Mononuclear cell (primary cell): ENCODE measurements around the gene PHACTR2. TPM values are rescaled to one million over a fixed set of nuclear protein-coding genes. Genes with fewer than 3 reads are reported as not detected.
A peak's percentile ranks its signal among the peaks of the same experiment; 100 is the strongest.

Experiments
- H3K27me3 ChIP-seq: 2 replicates; pipeline ENCODE4 v1.6.0; 2011; ENCODE audit warnings: low read length, control low read depth; ENCODE audit not compliant: insufficient read depth
- H3K4me1 ChIP-seq: 2 replicates; pipeline ENCODE4 v1.5.1; 2011; ENCODE audit warnings: mild to moderate bottlenecking, low read length, control low read depth; ENCODE audit not compliant: insufficient read depth
- H3K4me3 ChIP-seq: 2 replicates; pipeline ENCODE4 v1.5.1; 2011; ENCODE audit warnings: mild to moderate bottlenecking, low read length, moderate library complexity
- H3K9me3 ChIP-seq: 2 replicates; pipeline ENCODE4 v1.5.1; 2011; ENCODE audit warnings: low read depth, mild to moderate bottlenecking, control low read depth, low read length
- total RNA-seq: library from RNA; depleted of rRNA; stranded (reverse); fragments of >200 nt; gene quantifications from one replicate; pipeline ENCODE4 v1.2.3, GENCODE V29; 2012

Gene PHACTR2
- total RNA-seq, 1 donor, result 30.0 TPM

DNA sequence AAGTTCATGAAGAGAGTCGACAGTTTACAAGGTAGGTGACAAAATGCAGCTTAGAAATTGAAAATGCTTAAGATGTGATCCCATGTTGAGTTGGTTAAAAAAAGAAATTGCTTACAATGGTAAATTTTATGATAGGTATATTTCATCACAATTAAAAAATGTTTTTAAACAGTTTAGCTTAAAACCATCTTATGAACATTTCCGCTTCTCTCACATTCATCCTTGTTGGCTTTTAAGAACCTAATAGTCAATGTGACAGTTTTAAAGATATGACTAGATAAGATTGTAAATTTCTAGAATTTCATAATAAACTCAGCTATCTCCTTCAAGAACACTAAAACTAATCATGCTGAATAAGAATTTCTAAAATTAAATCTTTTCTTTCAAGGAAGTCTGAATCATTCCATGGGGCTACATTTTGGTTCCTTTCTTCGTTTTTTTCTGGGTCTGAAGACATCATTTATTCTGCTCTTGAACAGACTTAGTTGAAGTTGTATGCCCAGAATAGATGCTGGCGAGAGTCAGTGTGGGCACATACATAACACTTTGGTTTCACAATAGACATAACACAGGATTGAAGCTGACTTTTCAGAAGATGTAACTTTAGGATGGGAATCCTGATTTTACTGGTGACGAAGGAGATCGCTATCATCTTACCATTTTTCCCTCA lies 129.5 kb downstream of the PHACTR2 start:
- no peak overlapping the region for H3K4me3 ChIP-seq
- H3K9me3 ChIP-seq, result no peaks in the 10 kb centered on the region
- H3K4me1 ChIP-seq, result peaks cover 26% of the 10 kb centered on the region

DNA sequence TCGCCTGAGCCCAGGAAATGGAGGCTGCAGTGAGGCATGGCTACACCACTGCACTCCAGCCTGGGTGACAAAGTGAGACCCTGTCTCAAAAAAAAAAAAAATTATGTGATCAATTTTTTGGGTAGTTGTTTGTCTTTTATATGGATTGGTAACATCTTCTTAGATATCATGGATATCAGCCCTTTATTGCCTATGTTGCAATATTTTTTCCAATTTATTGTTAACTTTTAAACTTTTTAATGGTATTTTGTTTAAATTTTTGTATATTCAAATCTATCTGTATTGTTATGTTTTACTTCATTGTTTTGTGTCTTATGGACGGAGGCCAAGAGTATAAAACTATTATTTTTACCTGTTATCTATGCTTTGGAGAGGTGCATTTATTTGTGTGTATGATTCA lies 133.0 kb downstream of the PHACTR2 start:
- no peaks in the 10 kb centered on the region for H3K9me3 ChIP-seq
- H3K27me3 ChIP-seq, result no peaks in the 10 kb centered on the region
- no peak overlapping the region for H3K4me3 ChIP-seq
- peaks cover 22% of the 10 kb centered on the region for H3K4me1 ChIP-seq

More for the DNA sequence above, 129.5 kb downstream of the PHACTR2 start:
- H3K27me3 ChIP-seq, result no peaks in the 10 kb centered on the region

DNA sequence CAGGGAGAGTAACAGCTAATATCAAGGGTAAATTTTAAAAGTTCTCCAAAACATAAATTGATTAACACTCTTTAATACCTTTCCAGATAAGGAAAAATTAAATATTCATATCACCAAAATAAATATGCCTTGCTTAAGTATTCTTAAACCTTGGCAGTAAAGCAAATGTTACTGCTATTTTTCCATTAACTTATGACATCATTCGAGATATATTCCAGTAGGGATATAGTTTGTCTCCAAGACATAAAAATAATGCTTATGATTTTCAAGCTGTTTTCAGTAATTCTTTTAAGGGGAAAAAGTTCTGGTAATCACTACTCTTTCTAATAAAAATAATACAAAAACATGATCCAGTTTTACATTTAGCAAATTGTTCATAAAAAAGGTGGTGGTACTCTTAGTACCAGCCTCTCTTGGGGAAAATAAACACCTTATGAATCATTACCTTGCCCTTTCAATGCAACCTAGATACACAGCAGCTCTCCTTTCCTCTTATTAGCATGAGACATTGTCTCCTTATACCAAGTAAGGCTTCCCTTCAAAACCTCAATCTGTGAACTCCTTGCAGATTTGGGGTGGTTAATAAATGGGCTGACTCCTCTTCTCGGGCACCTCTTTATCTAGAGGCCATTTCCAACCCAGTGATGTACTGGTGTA lies 133.9 kb downstream of the PHACTR2 start:
- no peaks in the 10 kb centered on the region for H3K27me3 ChIP-seq
- H3K9me3 ChIP-seq, result no peaks in the 10 kb centered on the region
- H3K4me3 ChIP-seq, result no peak overlapping the region
- peaks cover 14% of the 10 kb centered on the region for H3K4me1 ChIP-seq

DNA sequence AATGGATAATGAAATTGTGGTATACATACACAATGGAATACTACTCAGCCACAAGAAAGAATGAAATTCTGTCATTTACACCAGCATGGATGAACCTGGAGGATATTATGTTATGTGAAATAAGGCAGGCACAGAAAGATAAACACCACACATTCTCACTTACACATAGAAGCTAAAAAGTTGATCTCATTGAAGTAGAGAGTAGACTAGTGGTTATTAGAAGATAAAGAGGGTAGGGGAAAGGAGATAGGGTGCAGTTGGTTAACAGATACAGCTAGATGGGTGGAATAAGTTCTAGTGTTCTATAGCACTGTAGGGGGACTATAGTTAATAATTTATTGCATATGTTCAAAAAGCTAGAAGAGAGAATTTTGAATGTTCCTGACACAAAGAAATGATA lies 139.9 kb downstream of the PHACTR2 start:
- H3K4me1 ChIP-seq, result no peaks in the 10 kb centered on the region
- no peaks in the 10 kb centered on the region for H3K9me3 ChIP-seq
- H3K27me3 ChIP-seq, result no peaks in the 10 kb centered on the region
- H3K4me3 ChIP-seq, result no peak overlapping the region

DNA sequence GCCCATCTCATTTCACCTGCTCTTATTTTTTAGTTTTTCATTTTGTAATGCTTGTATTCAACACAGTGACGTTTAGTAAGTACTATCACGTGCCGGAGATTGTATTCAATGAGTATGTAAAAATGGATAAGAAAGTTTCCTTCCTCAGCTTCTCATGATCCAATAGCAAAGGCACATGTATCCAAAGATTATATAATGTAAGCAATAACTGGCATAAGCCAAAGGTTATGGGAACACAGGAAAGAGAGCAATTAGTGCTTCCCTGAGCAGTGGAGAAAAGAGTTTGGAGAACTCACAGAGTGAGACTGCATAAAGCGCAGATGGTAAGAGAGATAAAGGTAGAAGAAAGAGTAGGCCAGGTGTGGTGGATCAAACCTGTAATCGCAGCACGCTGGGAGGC lies 143.6 kb downstream of the PHACTR2 start:
- Histone ChIP-seq H3K4me3 (no peak overlapping the region), H3K4me1 (no peaks in the 10 kb centered on the region), H3K9me3 (no peaks in the 10 kb centered on the region), H3K27me3 (no peaks in the 10 kb centered on the region)

DNA sequence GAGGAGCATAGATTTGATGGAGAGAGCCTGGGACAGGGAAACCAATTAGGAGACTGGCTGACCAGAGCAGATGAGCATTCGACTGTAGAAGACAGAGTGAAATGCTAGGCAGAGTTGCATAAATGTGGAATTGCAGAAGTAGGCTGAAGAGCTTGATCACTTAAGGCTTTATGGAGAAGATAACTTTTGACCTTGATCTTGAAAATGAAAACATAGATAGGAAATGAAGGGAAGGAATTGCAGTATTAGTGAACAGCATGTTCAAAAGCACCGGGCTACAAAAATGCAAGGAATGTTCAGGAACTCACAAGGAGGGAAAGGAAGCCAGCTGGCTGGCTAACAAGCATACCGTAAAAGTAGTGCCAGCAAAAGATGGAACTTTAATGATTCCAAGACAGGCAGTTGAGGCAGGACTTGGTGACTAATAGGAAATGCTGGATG lies 144.8 kb downstream of the PHACTR2 start:
- no peak overlapping the region for H3K4me3 ChIP-seq
- no peaks in the 10 kb centered on the region for H3K9me3 ChIP-seq
- H3K27me3 ChIP-seq, result no peaks in the 10 kb centered on the region
- H3K4me1 ChIP-seq, result no peaks in the 10 kb centered on the region

DNA sequence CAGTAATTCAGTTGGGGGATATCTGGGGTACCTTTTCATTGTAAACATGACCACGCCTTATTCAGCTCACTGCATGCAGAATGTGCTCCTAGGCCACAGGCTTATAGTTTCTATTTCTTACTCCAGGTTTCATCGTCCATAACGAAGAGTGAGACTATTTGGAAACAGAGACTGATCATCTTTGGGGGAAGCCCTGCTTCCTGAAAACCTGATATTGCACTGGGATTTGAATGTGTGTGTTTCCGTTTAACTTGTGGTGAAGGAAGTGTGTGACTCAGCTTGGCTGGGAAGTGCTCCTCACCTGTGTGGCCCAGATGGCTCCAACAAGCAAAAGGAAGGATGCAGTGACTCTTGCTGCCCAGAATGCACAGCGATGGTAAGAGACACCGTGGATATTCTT lies 145.8 kb downstream of the PHACTR2 start:
- Histone ChIP-seq H3K4me1 (no peaks in the 10 kb centered on the region), H3K27me3 (no peaks in the 10 kb centered on the region), H3K9me3 (no peaks in the 10 kb centered on the region), H3K4me3 (no peak overlapping the region)

DNA sequence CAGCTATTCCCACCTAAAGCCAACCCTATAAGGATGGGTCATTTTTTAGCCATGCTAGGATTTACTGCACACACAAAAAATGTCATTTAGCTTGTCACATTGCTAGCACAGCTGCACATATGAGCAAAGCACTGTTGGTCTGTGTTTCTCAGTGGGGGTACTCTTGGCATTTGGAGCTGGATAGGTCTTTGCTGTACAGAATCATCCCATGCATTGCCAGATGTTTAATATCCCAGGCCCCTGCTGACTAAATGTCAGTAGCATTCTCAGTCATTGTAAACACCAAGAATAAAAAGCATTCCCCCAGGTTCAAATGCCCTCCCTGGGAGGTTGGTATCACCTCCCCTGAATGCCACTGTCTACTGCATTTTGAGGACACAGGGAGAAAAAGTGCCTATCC lies 150.8 kb downstream of the PHACTR2 start:
- no peaks in the 10 kb centered on the region for H3K4me1 ChIP-seq

DNA sequence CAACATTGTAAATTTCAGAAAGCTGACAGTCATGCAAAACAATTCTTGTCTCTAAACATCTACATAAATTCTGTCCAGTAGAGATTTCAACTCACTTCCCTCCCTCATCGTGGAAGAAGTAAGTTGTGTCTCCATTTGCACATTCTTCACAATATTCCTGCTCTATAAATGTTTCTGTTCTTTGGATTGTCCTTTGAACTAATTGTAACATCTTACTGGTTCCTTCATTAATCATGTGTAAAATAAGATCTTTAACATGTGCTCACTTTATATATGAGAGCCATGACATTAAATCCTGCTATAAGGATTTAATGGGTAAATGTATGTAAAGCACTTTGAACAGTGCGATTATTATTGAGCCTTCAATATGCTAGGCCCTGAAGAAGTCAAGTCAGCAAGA lies 158.4 kb downstream of the PHACTR2 start:
- Histone ChIP-seq H3K4me1 (no peaks in the 10 kb centered on the region), H3K4me3 (no peak overlapping the region), H3K27me3 (no peaks in the 10 kb centered on the region), H3K9me3 (no peaks in the 10 kb centered on the region)

More for the DNA sequence above, 150.8 kb downstream of the PHACTR2 start:
- no peaks in the 10 kb centered on the region for H3K27me3 ChIP-seq
- H3K9me3 ChIP-seq, result no peaks in the 10 kb centered on the region
- no peak overlapping the region for H3K4me3 ChIP-seq

DNA sequence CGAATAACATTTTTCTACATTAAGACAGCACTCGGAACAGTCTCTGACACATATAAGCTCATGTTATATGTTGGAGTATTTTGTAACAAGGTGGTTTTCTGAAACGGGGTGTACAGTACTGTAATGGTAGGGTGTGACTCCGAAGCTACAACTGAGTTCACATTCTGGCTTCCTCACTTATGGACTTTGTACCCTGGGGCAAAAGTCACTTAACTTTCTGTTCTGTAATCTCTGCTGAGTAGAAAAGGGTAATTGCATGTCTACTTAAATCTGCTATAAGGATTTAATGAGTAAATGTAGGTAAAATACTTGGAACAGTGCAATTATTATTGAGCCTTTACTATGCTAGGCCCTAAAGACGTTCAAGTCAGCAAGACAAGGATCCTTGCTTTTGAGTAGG lies 160.6 kb downstream of the PHACTR2 start:
- peaks cover 6% of the 10 kb centered on the region for H3K4me1 ChIP-seq
- H3K27me3 ChIP-seq, result no peaks in the 10 kb centered on the region
- H3K4me3 ChIP-seq, result no peak overlapping the region
- H3K9me3 ChIP-seq, result no peaks in the 10 kb centered on the region

DNA sequence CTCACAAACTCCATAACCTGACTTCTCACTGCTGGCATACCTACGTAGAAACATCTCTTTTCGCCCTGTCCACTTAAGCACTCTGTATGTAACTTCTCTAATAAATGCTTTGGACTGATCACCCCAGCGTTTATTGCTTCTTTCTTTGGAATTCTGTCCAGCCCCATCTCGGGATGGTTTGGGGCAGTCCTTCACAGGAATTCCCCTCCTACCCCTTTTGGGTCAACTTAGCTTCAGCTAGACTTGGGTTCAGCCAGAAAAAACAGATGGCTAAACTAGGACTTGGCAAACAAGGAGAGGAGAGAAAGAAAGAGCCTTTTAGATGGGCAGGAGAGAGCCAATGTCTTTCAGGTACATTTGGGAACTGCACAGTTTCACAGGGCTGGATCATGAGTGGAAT lies 161.4 kb downstream of the PHACTR2 start:
- Histone ChIP-seq H3K4me3 (no peak overlapping the region), H3K9me3 (no peaks in the 10 kb centered on the region), H3K4me1 (peaks cover 14% of the 10 kb centered on the region)

DNA sequence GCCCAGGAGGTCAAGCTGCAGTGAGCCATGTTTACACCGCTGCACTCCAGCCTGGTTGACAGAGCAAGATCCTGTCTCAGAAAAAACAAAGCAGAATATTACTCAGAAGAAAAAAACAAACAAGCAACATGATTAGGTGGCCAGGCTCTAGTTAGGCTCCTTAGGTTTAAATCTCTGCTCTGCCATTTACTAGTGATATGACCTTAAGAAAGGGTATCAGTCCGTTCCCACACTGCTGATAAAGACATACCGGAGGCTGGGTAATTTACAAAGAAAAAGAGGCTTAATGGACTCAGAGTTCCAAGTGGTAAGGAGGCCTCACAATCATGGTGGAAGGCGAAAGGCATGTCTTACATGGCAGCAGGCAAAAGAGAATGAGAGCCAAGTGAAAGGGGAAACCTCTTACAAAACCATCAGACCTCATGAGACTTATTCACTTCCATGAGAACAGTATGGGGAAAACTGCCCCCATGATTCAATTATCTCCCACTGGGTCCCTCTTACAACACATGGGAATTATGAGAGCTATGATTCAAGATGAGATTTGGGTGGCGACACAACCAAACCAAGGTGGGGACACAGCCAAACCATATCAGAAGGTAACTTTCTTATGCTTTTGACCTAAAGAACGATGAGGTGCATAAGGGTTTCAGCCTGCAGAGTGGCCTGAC lies 163.0 kb downstream of the PHACTR2 start:
- H3K27me3 ChIP-seq, result no peaks in the 10 kb centered on the region
- no peaks in the 10 kb centered on the region for H3K9me3 ChIP-seq
- H3K4me1 ChIP-seq, result peaks cover 26% of the 10 kb centered on the region
- no peak overlapping the region for H3K4me3 ChIP-seq

More for the DNA sequence above, 161.4 kb downstream of the PHACTR2 start:
- no peaks in the 10 kb centered on the region for H3K27me3 ChIP-seq

DNA sequence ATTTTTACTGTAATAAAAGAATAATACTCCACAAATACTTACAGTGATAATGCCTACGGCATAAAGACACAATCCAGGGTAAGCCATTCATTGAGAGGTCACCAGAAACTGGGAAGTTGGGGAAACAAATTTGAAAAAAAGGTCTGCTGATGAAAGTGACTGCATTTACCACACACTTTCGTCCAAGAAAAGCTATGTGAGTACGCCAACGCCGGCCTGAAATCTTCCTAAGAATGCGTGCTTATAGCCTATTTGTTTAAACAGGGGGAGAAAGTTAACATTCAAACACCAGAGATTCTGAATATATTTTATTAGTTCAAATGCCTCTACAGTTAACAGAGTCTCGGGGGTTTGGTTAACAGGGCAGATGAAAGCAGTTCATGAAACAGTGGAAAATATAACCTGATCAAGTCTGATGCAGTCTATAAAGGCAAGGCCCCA lies 164.7 kb downstream of the PHACTR2 start:
- Histone ChIP-seq H3K4me1 (peaks cover 26% of the 10 kb centered on the region), H3K9me3 (no peaks in the 10 kb centered on the region), H3K4me3 (peak overlapping the region; percentile 91), H3K27me3 (no peaks in the 10 kb centered on the region)

DNA sequence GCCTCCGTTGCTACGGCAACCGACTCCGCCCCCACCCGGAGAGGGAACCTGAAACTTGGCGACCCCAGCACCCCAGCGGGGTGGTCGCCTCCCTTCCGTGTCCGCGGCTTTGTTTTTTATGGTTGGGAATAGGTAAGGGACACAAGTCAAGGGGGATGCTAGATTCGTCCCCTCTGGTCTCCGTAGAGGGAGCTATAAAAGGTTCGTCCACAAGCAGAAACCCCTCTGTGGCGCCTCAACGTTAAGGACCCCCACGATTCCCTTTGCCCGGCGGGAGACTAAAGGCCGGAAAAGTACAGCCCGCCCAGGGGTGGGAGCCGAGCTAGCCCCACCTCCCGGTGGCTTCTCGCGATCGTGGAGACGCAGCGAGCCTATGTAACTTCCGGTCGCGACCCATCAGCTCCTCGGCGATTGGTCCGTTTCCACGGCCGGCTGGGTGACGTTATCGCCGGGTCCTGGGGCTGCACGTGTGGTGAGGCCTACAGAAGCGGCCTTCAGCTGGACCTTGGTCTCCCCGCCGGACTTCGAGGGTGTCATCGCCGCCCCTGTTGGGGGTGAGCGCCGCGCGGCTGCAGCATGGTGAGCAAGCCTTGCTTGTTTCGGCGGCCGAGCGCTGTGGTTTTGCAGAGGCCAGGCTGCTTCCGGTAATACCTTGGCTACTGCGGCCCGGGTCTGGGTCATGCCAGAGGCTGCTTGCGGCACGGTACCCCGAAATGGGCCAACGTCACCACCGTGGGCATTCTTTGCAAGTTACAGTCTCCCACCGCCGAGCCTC lies 165.3 kb downstream of the PHACTR2 start, which contains the start of gene LTV1:
Gene LTV1, plus strand, starts transcription at position 437 of the 775 bp plus-strand sequence. Its CDS starts 140 bp downstream, at position 577.
- peaks cover 26% of the 10 kb centered on the region for H3K4me1 ChIP-seq
- no peaks in the 10 kb centered on the region for H3K27me3 ChIP-seq
- H3K9me3 ChIP-seq, result no peaks in the 10 kb centered on the region
- H3K4me3 ChIP-seq, result peak within 1 kb of the TSS; percentile 91

DNA sequence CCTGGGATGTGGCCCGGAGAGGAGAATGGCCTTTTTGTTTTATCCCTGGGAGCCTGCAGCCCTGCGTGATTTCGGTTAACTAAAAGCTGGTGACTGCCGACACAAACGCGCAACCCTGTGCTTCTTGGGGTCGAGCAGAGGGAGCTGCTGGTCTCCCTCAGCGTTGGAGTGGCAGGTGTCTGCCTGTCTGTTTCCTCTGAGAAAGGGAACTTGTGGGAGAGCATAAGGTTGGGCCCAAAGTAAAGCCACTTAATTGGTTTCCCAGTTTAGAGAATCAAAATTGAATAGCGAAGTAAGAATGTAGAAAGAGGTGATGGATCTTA lies 165.9 kb downstream of the PHACTR2 start:
- Histone ChIP-seq H3K4me1 (peaks cover 26% of the 10 kb centered on the region), H3K4me3 (peak overlapping the region; percentile 91), H3K9me3 (no peaks in the 10 kb centered on the region), H3K27me3 (no peaks in the 10 kb centered on the region)
